ENCODE measurements around the gene CRABP2.
A peak's percentile ranks its signal among the peaks of the same experiment; 100 is the strongest.

Gene CRABP2

GRCh38 chr1:156689035-156689952, 16.1 kb downstream of the CRABP2 start:
- 4% methylated on average over 17 of the region's 23 CpGs for WGBS (ENCODE audit: insufficient coverage)
- POLR2A ChIA-PET: interaction anchor here (0.7 to 1.7 kb wide), 6 partner anchors 17 to 237 kb away, joined by 3 to 9 read pairs (median 4); no protein-coding TSS in a partner anchor
- Histone ChIP-seq H3K36me3 (ENCODE audit: control insufficient read depth in 4 of 4, insufficient read depth in 4 of 4, low read length in 3 of 4) (no peaks in the 10 kb centered on the region), H3K27me3 (replicated peaks in 2 of 5; ENCODE audit: control insufficient read depth in 4 of 5, insufficient read depth in 5 of 5, low read length in 4 of 5) (peaks cover 0 to 59% (median 31%) of the 10 kb centered on the region in 5 experiments), H3K4me1 (ENCODE audit: control extremely low read depth in 1 of 4, control insufficient read depth in 4 of 4, insufficient read depth in 4 of 4, low read length in 3 of 4) (peaks cover 0 to 42% (median 29%) of the 10 kb centered on the region in 4 experiments), H3K4me3 (ENCODE audit: control insufficient read depth in 1 of 7, extremely low read depth in 1 of 7, insufficient read depth in 4 of 7, low read depth in 2 of 7, low read length in 6 of 7) (peak overlapping the region in 1 of 7 experiments; percentile 11), H3K27ac (ENCODE audit: insufficient read depth in 1 of 2, low read depth in 1 of 2, low read length in 2 of 2, poor library complexity in 1 of 2, severe bottlenecking in 2 of 2) (no peak overlapping the region), H3K9me3 (ENCODE audit: control extremely low read depth in 1 of 5, control insufficient read depth in 4 of 5, insufficient read depth in 2 of 5, low read depth in 1 of 5, low read length in 4 of 5) (no peaks in the 10 kb centered on the region)
- peak; percentile 75 to 86 (median 85) for DNase-seq
- CTCF ChIA-PET: interaction anchor here (0.6 to 24.9 kb wide), 42 partner anchors 11 to 318 kb away, joined by 3 to 393 read pairs (median 5); partner anchors contain the start of genes CRABP2, HAPLN2, INSRR and ISG20L2

- WGBS (ENCODE audit: insufficient coverage): 71% methylated on average over 1 of the region's 5 CpGs
- H3K9me3 ChIP-seq (ENCODE audit: control extremely low read depth in 1 of 5, control insufficient read depth in 4 of 5, insufficient read depth in 2 of 5, low read depth in 1 of 5, low read length in 4 of 5): no peaks in the 10 kb centered on the region
- H3K36me3 ChIP-seq (ENCODE audit: control insufficient read depth in 4 of 4, insufficient read depth in 4 of 4, low read length in 3 of 4): no peaks in the 10 kb centered on the region
- H3K27me3 ChIP-seq (replicated peaks in 2 of 5; ENCODE audit: control insufficient read depth in 4 of 5, insufficient read depth in 5 of 5, low read length in 4 of 5): peaks cover 0 to 40% (median 14%) of the 10 kb centered on the region in 5 experiments
- ChIA-PET POLR2A (no interaction called here), CTCF (interaction anchor here (0.6 to 24.9 kb wide), 10 partner anchors 6 to 205 kb away, joined by 3 to 393 read pairs (median 6); partner anchors contain the start of genes CRABP2, ISG20L2, METTL25B and NES)
- H3K27ac ChIP-seq (ENCODE audit: insufficient read depth in 1 of 2, low read depth in 1 of 2, low read length in 2 of 2, poor library complexity in 1 of 2, severe bottlenecking in 2 of 2): no peak overlapping the region
- DNase-seq: peak in 2 of 3 donors; percentile 44 to 50
- H3K4me3 ChIP-seq (ENCODE audit: control insufficient read depth in 1 of 7, extremely low read depth in 1 of 7, insufficient read depth in 4 of 7, low read depth in 2 of 7, low read length in 6 of 7): no peak overlapping the region
- peaks cover 0 to 9% (median 3%) of the 10 kb centered on the region in 4 experiments for H3K4me1 ChIP-seq (ENCODE audit: control extremely low read depth in 1 of 4, control insufficient read depth in 4 of 4, insufficient read depth in 4 of 4, low read length in 3 of 4)
These were observed 21.1 kb downstream of the CRABP2 start for GRCh38 chr1:156684227-156684782.

GRCh38 chr1:156682166-156682890, 23.1 kb downstream of the CRABP2 start:
- ChIA-PET POLR2A (interaction anchor here (0.7 kb wide), 1 partner anchor 58 kb away, joined by 4 read pairs; no protein-coding TSS in a partner anchor), CTCF (interaction anchor here (1.3 to 24.9 kb wide), 7 partner anchors 9 to 57 kb away, joined by 5 to 393 read pairs (median 112); partner anchors contain the start of genes CRABP2, ISG20L2 and METTL25B)
- Histone ChIP-seq H3K36me3 (ENCODE audit: control insufficient read depth in 4 of 4, insufficient read depth in 4 of 4, low read length in 3 of 4) (no peaks in the 10 kb centered on the region), H3K4me3 (ENCODE audit: control insufficient read depth in 1 of 7, extremely low read depth in 1 of 7, insufficient read depth in 4 of 7, low read depth in 2 of 7, low read length in 6 of 7) (no peak overlapping the region), H3K9me3 (ENCODE audit: control extremely low read depth in 1 of 5, control insufficient read depth in 4 of 5, insufficient read depth in 2 of 5, low read depth in 1 of 5, low read length in 4 of 5) (no peaks in the 10 kb centered on the region), H3K4me1 (ENCODE audit: control extremely low read depth in 1 of 4, control insufficient read depth in 4 of 4, insufficient read depth in 4 of 4, low read length in 3 of 4) (peaks cover 0 to 13% (median 9%) of the 10 kb centered on the region in 4 experiments), H3K27ac (ENCODE audit: insufficient read depth in 1 of 2, low read depth in 1 of 2, low read length in 2 of 2, poor library complexity in 1 of 2, severe bottlenecking in 2 of 2) (no peak overlapping the region), H3K27me3 (replicated peaks in 2 of 5; ENCODE audit: control insufficient read depth in 4 of 5, insufficient read depth in 5 of 5, low read length in 4 of 5) (peaks cover 0 to 49% (median 21%) of the 10 kb centered on the region in 5 experiments)
- no peak for DNase-seq
- whole genome bisulfite sequencing (ENCODE audit: insufficient coverage): 74% methylated on average over 3 of the region's 5 CpGs

GRCh38 chr1:156681196-156681960, 24.0 kb downstream of the CRABP2 start:
- POLR2A ChIA-PET: no interaction called here
- CTCF ChIA-PET: interaction anchor here (1.3 to 24.9 kb wide), 10 partner anchors 8 to 61 kb away, joined by 3 to 393 read pairs (median 49); partner anchors contain the start of genes CRABP2, ISG20L2 and METTL25B
- peaks cover 0 to 18% (median 15%) of the 10 kb centered on the region in 4 experiments for H3K4me1 ChIP-seq (ENCODE audit: control extremely low read depth in 1 of 4, control insufficient read depth in 4 of 4, insufficient read depth in 4 of 4, low read length in 3 of 4)
- H3K27ac ChIP-seq (ENCODE audit: insufficient read depth in 1 of 2, low read depth in 1 of 2, low read length in 2 of 2, poor library complexity in 1 of 2, severe bottlenecking in 2 of 2): no peak overlapping the region
- H3K4me3 ChIP-seq (ENCODE audit: control insufficient read depth in 1 of 7, extremely low read depth in 1 of 7, insufficient read depth in 4 of 7, low read depth in 2 of 7, low read length in 6 of 7): no peak overlapping the region
- 92% methylated on average over 4 of the region's 8 CpGs for WGBS (ENCODE audit: insufficient coverage)
- peaks cover 0 to 59% (median 27%) of the 10 kb centered on the region in 5 experiments for H3K27me3 ChIP-seq (replicated peaks in 2 of 5; ENCODE audit: control insufficient read depth in 4 of 5, insufficient read depth in 5 of 5, low read length in 4 of 5)
- H3K9me3 ChIP-seq (ENCODE audit: control extremely low read depth in 1 of 5, control insufficient read depth in 4 of 5, insufficient read depth in 2 of 5, low read depth in 1 of 5, low read length in 4 of 5): no peaks in the 10 kb centered on the region
- no peaks in the 10 kb centered on the region for H3K36me3 ChIP-seq (ENCODE audit: control insufficient read depth in 4 of 4, insufficient read depth in 4 of 4, low read length in 3 of 4)
- DNase-seq: no peak

GRCh38 chr1:156680056-156680455, 25.3 kb downstream of the CRABP2 start:
- Histone ChIP-seq H3K9me3 (ENCODE audit: control extremely low read depth in 1 of 5, control insufficient read depth in 4 of 5, insufficient read depth in 2 of 5, low read depth in 1 of 5, low read length in 4 of 5) (no peaks in the 10 kb centered on the region), H3K27me3 (replicated peaks in 2 of 5; ENCODE audit: control insufficient read depth in 4 of 5, insufficient read depth in 5 of 5, low read length in 4 of 5) (peaks cover 0 to 72% (median 28%) of the 10 kb centered on the region in 5 experiments), H3K36me3 (ENCODE audit: control insufficient read depth in 4 of 4, insufficient read depth in 4 of 4, low read length in 3 of 4) (no peaks in the 10 kb centered on the region), H3K4me3 (ENCODE audit: control insufficient read depth in 1 of 7, extremely low read depth in 1 of 7, insufficient read depth in 4 of 7, low read depth in 2 of 7, low read length in 6 of 7) (no peak overlapping the region), H3K4me1 (ENCODE audit: control extremely low read depth in 1 of 4, control insufficient read depth in 4 of 4, insufficient read depth in 4 of 4, low read length in 3 of 4) (peaks cover 0 to 18% (median 15%) of the 10 kb centered on the region in 4 experiments), H3K27ac (ENCODE audit: insufficient read depth in 1 of 2, low read depth in 1 of 2, low read length in 2 of 2, poor library complexity in 1 of 2, severe bottlenecking in 2 of 2) (no peak overlapping the region)
- POLR2A ChIA-PET: no interaction called here
- no peak for DNase-seq
- CTCF ChIA-PET: interaction anchor here (0.6 to 24.9 kb wide), 9 partner anchors 9 to 250 kb away, joined by 3 to 393 read pairs (median 3); partner anchors contain the start of genes ISG20L2 and METTL25B
- 100% methylated on average over 1 of the region's 2 CpGs for WGBS (ENCODE audit: insufficient coverage)
